ENCODE data around the gene TMEM132A.
A peak's percentile ranks its signal among the peaks of the same experiment; 100 is the strongest.

TMEM132A gene

GRCh38 chr11:60941371-60942119 is 17.3 kb downstream of the TMEM132A start:
- TF ChIP-seq Cebpa-rat (IDR thresholded peaks at IDR 0.05): no peak
- H3K27ac ChIP-seq: no peak overlapping the region
- no peaks in the 10 kb centered on the region for H3K9me3 ChIP-seq (replicated peaks in 1 of 11)
- peaks cover 8 to 100% (median 38%) of the 10 kb centered on the region in 11 experiments; a peak in 21 of 22 replicates for H3K36me3 ChIP-seq
- H4K20me1 ChIP-seq: peaks cover 0 to 100% (median 0%) of the 10 kb centered on the region in 11 experiments; a peak in 10 of 22 replicates
- H3K4me2 ChIP-seq: peak overlapping the region in 3 of 11 experiments; percentile 10 to 19 (median 15); a peak in 3 of 22 replicates
- H3K9ac ChIP-seq: no peak overlapping the region
- no peak overlapping the region for H3K4me3 ChIP-seq
- no peaks in the 10 kb centered on the region for H3K27me3 ChIP-seq
- H3K4me1 ChIP-seq: peaks cover 0 to 46% (median 9%) of the 10 kb centered on the region in 10 experiments; a peak in 15 of 20 replicates

- Histone ChIP-seq H3K27me3 (no peaks in the 10 kb centered on the region), H3K4me2 (peak overlapping the region in 3 of 11 experiments; percentile 10 to 19 (median 15); a peak in 2 of 22 replicates), H3K4me1 (peaks cover 0 to 53% (median 9%) of the 10 kb centered on the region in 10 experiments; a peak in 15 of 20 replicates), H3K9me3 (replicated peaks in 1 of 11) (no peaks in the 10 kb centered on the region), H3K36me3 (peaks cover 8 to 100% (median 41%) of the 10 kb centered on the region in 11 experiments; a peak in 21 of 22 replicates), H4K20me1 (peaks cover 0 to 100% (median 0%) of the 10 kb centered on the region in 11 experiments; a peak in 10 of 22 replicates), H3K4me3 (no peak overlapping the region), H3K9ac (no peak overlapping the region), H3K27ac (no peak overlapping the region)
- no peak for TF ChIP-seq Cebpa-rat (IDR thresholded peaks at IDR 0.05)
These were observed 18.0 kb downstream of the TMEM132A start for GRCh38 chr11:60942219-60942618.

- H3K4me2 ChIP-seq: peak overlapping the region in 3 of 11 experiments; percentile 5 to 95 (median 68); a peak in 2 of 22 replicates
- no peak for TF ChIP-seq Cebpa-rat (IDR thresholded peaks at IDR 0.05)
- no peaks in the 10 kb centered on the region for H3K27me3 ChIP-seq
- H3K4me1 ChIP-seq: peaks cover 0 to 61% (median 9%) of the 10 kb centered on the region in 10 experiments; a peak in 15 of 20 replicates
- peaks cover 0 to 100% (median 0%) of the 10 kb centered on the region in 11 experiments; a peak in 10 of 22 replicates for H4K20me1 ChIP-seq
- H3K9ac ChIP-seq: no peak overlapping the region
- no peak overlapping the region for H3K27ac ChIP-seq
- H3K36me3 ChIP-seq: peaks cover 8 to 100% (median 41%) of the 10 kb centered on the region in 11 experiments; a peak in 21 of 22 replicates
- no peaks in the 10 kb centered on the region for H3K9me3 ChIP-seq (replicated peaks in 1 of 11)
- H3K4me3 ChIP-seq: no peak overlapping the region
These were observed 18.8 kb downstream of the TMEM132A start for GRCh38 chr11:60942970-60943565.

GRCh38 chr11:60944490-60945294 is 20.4 kb downstream of the TMEM132A start:
- no peak overlapping the region for H3K9ac ChIP-seq
- H3K27me3 ChIP-seq: no peaks in the 10 kb centered on the region
- H3K36me3 ChIP-seq: peaks cover 8 to 94% (median 35%) of the 10 kb centered on the region in 11 experiments; a peak in 21 of 22 replicates
- H3K27ac ChIP-seq: no peak overlapping the region
- peaks cover 0 to 100% (median 0%) of the 10 kb centered on the region in 11 experiments; a peak in 10 of 22 replicates for H4K20me1 ChIP-seq
- H3K4me1 ChIP-seq: peaks cover 3 to 77% (median 17%) of the 10 kb centered on the region in 10 experiments
- no peaks in the 10 kb centered on the region for H3K9me3 ChIP-seq (replicated peaks in 1 of 11)
- no peak overlapping the region for H3K4me3 ChIP-seq
- H3K4me2 ChIP-seq: peak overlapping the region in 2 of 11 experiments; percentile 68 to 95; a peak in 4 of 22 replicates
- no peak for TF ChIP-seq Cebpa-rat (IDR thresholded peaks at IDR 0.05)

GRCh38 chr11:60945295-60945667 is 21.0 kb downstream of the TMEM132A start:
- TF ChIP-seq Cebpa-rat (IDR thresholded peaks at IDR 0.05): no peak
- Histone ChIP-seq H3K4me1 (peaks cover 9 to 80% (median 23%) of the 10 kb centered on the region in 10 experiments), H3K4me3 (no peak overlapping the region), H3K9ac (no peak overlapping the region), H3K27ac (no peak overlapping the region), H4K20me1 (peaks cover 0 to 100% (median 0%) of the 10 kb centered on the region in 11 experiments; a peak in 10 of 22 replicates), H3K27me3 (no peaks in the 10 kb centered on the region), H3K36me3 (peaks cover 8 to 93% (median 33%) of the 10 kb centered on the region in 11 experiments; a peak in 21 of 22 replicates), H3K4me2 (peak overlapping the region in 2 of 11 experiments; percentile 68 to 95; a peak in 4 of 22 replicates), H3K9me3 (replicated peaks in 1 of 11) (no peaks in the 10 kb centered on the region)

- H3K27ac ChIP-seq: no peak overlapping the region
- TF ChIP-seq Cebpa-rat (IDR thresholded peaks at IDR 0.05): no peak
- no peak overlapping the region for H3K4me3 ChIP-seq
- H3K4me2 ChIP-seq: peak overlapping the region in 3 of 11 experiments; percentile 26 to 95 (median 68); a peak in 6 of 22 replicates
- peaks cover 24 to 78% (median 35%) of the 10 kb centered on the region in 10 experiments for H3K4me1 ChIP-seq
- H3K36me3 ChIP-seq: peaks cover under 1 to 78% (median 23%) of the 10 kb centered on the region in 11 experiments; a peak in 18 of 22 replicates
- H3K9ac ChIP-seq: peak overlapping the region in 1 of 11 experiments; percentile 17; a peak in 1 of 22 replicates
- peaks cover 0 to 95% (median 0%) of the 10 kb centered on the region in 11 experiments; a peak in 10 of 22 replicates for H4K20me1 ChIP-seq
- H3K27me3 ChIP-seq: no peaks in the 10 kb centered on the region
- H3K9me3 ChIP-seq (replicated peaks in 1 of 11): no peaks in the 10 kb centered on the region
These were observed 22.5 kb downstream of the TMEM132A start for GRCh38 chr11:60946601-60947264.

GRCh38 chr11:60947700-60948099 is 23.4 kb downstream of the TMEM132A start:
- Histone ChIP-seq H3K27me3 (no peaks in the 10 kb centered on the region), H3K4me1 (peaks cover 32 to 72% (median 38%) of the 10 kb centered on the region in 10 experiments), H3K4me3 (peak overlapping the region in 2 of 10 experiments; percentile 97 to 99; a peak in 3 of 20 replicates), H3K36me3 (peaks cover 0 to 69% (median 14%) of the 10 kb centered on the region in 11 experiments; a peak in 14 of 22 replicates), H3K9ac (peak overlapping the region in 2 of 11 experiments; percentile 17 to 56; a peak in 3 of 22 replicates), H3K4me2 (peak overlapping the region in 3 of 11 experiments; percentile 95 to 100 (median 100); a peak in 6 of 22 replicates), H3K9me3 (replicated peaks in 1 of 11) (no peaks in the 10 kb centered on the region), H4K20me1 (peaks cover 0 to 85% (median 0%) of the 10 kb centered on the region in 11 experiments; a peak in 9 of 22 replicates), H3K27ac (no peak overlapping the region)
- no peak for TF ChIP-seq Cebpa-rat (IDR thresholded peaks at IDR 0.05)

Data from BLaER1 treated with 17β-estradiol and CSF1 and Interleukin-3, amounts not matched to agents 10 nM and 100 nM (cell line).